PFSK-1 (cell line): Measurements from ENCODE around the gene LRRC46. TPM values are rescaled to one million over a fixed set of nuclear protein-coding genes. Genes with fewer than 3 reads are reported as not detected.

Experiments used
- FOXP2 ChIP-seq: optimal IDR thresholded peaks from 2 replicates; pipeline ENCODE3; 2011; ENCODE audit warnings: borderline replicate concordance, control low read depth, inconsistent platforms; ENCODE audit not compliant: insufficient read depth; ENCODE audit errors: extremely low read length, extremely low read depth
- POLR2AphosphoS5 ChIP-seq: IDR thresholded peaks from 2 replicates; pipeline ENCODE4 v1.6.1; 2012; ENCODE audit warnings: low read depth, mild to moderate bottlenecking, control low read depth, low read length, moderate library complexity
- REST ChIP-seq, 2 experiments: IDR thresholded peaks; 2 replicates each; pipeline versions ENCODE4 v1.6.1 to v1.8.0; 2011 to 2012; ENCODE audit warnings: low read depth in 2 of 2, low read length in 2 of 2, control low read depth in 1 of 2, inconsistent platforms in 1 of 2, mild to moderate bottlenecking in 1 of 2, moderate library complexity in 1 of 2; ENCODE audit not compliant: insufficient read depth in 1 of 2
- SIN3A ChIP-seq: IDR thresholded peaks from 2 replicates; pipeline ENCODE4 v1.6.1; 2012; ENCODE audit warnings: mild to moderate bottlenecking, low read length, moderate library complexity, borderline replicate concordance; ENCODE audit not compliant: insufficient read depth
- TAF1 ChIP-seq: IDR thresholded peaks from 2 replicates; pipeline ENCODE4 v1.6.1; 2012; ENCODE audit warnings: low read length, control low read depth, borderline replicate concordance; ENCODE audit not compliant: insufficient read depth
- polyA plus RNA-seq: library from polyadenylated mRNA; unstranded; fragments of >200 nt; gene quantifications from one replicate; pipeline ENCODE4 v1.2.1, GENCODE V29; 2012; ENCODE audit warnings: low read depth, missing spikeins; ENCODE audit not compliant: insufficient read length

LRRC46 gene, protein sequence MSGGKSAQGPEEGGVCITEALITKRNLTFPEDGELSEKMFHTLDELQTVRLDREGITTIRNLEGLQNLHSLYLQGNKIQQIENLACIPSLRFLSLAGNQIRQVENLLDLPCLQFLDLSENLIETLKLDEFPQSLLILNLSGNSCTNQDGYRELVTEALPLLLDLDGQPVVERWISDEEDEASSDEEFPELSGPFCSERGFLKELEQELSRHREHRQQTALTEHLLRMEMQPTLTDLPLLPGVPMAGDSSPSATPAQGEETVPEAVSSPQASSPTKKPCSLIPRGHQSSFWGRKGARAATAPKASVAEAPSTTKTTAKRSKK
- polyA plus RNA-seq = 0.19 TPM

DNA sequence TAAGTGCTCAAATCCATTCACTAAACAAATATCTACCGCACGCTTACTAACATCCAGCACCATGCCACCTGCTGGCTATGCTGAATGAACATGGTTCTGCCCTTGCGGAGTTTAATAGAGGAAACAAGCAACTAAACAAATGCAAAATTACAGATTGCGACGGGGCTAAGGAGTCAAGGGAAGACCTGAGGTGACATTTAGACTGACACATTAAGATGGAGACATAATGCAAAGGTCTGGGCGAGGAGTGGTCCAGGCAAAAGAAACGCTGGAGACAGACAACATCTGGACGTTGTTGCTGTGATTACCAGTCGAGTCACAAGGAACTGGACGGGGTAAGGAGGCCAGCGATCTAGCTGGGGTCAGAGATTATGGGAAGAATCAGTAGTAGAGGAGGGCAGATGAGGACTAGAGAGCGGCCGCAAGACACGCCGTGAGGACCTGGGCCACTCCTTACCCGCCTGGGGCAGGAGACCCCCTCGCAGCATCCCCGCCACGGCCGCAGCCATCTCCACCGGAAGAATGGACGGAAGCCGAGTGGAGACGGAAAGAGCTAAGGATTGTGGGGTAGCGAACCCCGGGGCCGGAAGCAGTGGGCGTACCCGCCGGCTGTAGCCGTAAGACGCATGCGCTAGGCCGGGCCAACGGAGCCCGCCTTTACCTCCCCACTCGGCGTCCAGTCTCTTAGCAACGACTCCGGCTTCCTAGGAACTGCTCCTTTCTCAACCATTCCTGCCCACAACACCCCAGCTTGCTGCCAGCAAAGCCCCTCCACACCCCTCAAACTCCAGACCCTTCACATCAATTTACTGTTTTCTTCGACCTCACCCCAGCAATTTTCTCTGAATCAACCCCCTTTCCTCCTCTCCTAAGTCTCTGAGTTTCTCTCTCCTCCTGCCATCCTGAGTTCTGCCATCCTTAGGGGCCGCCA is at the start of gene LRRC46, which contains the start of gene MRPL10:
LRRC46 (plus strand) TSS at position 668 of the 931 bp plus-strand sequence. CDS start 320 bp downstream, outside the sequence.
MRPL10 (minus strand) TSS at position 539 of the 931 bp plus-strand sequence; CDS start at position 509, 30 bp downstream.
- TF ChIP-seq REST (IDR thresholded peaks at IDR 0.05; ENCODE audit: insufficient read depth in 1 of 2, low read depth in 2 of 2, low read length in 2 of 2) (peak; percentile 54 to 63), FOXP2 (peak; percentile 77), SIN3A (peak; percentile 38; the same call in 1 of the 2 replicates), POLR2AphosphoS5 (peak; percentile 99), TAF1 (peak; percentile 96)

GRCh38 chr17:47785538-47786123 is 45.8 kb upstream of the LRRC46 start:
- TF ChIP-seq REST (IDR thresholded peaks at IDR 0.05; ENCODE audit: insufficient read depth in 1 of 2, low read depth in 2 of 2, low read length in 2 of 2) = peak; percentile 94 to 100
- no peak for TF ChIP-seq FOXP2

- TF ChIP-seq FOXP2 (no peak), TAF1 (no peak), REST (IDR thresholded peaks at IDR 0.05; ENCODE audit: insufficient read depth in 1 of 2, low read depth in 2 of 2, low read length in 2 of 2) (no peak), POLR2AphosphoS5 (no peak), SIN3A (no peak)
Observed at GRCh38 chr17:47789611-47790561, 41.6 kb upstream of the LRRC46 start.

- TF ChIP-seq SIN3A = no peak
- TF ChIP-seq POLR2AphosphoS5 = no peak
- no peak for TF ChIP-seq FOXP2
Observed at GRCh38 chr17:47791025-47791424, 40.4 kb upstream of the LRRC46 start.
